Nephron progenitor cell (in vitro differentiated cells): Measurements from ENCODE around the gene TBXAS1.

Source experiments
- DNase-seq: peaks from one replicate; pipeline ENCODE4 v3.0.0; 2021
- H3K27ac Mint-ChIP-seq: 2 replicates; pipeline ENCODE4 v1.8.0; 2021; ENCODE audit warnings: mild to moderate bottlenecking, moderate library complexity, mixed read lengths
- H3K27me3 Mint-ChIP-seq: 2 replicates; pipeline ENCODE4 v1.8.0; 2021; ENCODE audit warnings: mild to moderate bottlenecking, low read depth, mixed read lengths; ENCODE audit not compliant: poor library complexity
- H3K36me3 Mint-ChIP-seq: 2 replicates; pipeline ENCODE4 v1.8.0; 2021; ENCODE audit warnings: low read depth, mixed read lengths
- H3K4me1 Mint-ChIP-seq: 2 replicates; pipeline ENCODE4 v1.8.0; 2021; ENCODE audit warnings: mixed read lengths
- H3K4me3 Mint-ChIP-seq: 2 replicates; pipeline ENCODE4 v1.8.0; 2021; ENCODE audit warnings: mild to moderate bottlenecking, moderate library complexity, mixed read lengths
- H3K9me3 Mint-ChIP-seq: 2 replicates; pipeline ENCODE4 v1.8.0; 2021; ENCODE audit warnings: mild to moderate bottlenecking, moderate library complexity, mixed read lengths
- TF ChIP-seq, protein P1 (sequence below): fragments of 200-600 bp; sonication (generic); IDR thresholded peaks from 2 replicates; pipeline ENCODE4 v1.5.0; 2021; ENCODE audit warnings: antibody characterized with exemption

The TBXAS1 gene

DNA sequence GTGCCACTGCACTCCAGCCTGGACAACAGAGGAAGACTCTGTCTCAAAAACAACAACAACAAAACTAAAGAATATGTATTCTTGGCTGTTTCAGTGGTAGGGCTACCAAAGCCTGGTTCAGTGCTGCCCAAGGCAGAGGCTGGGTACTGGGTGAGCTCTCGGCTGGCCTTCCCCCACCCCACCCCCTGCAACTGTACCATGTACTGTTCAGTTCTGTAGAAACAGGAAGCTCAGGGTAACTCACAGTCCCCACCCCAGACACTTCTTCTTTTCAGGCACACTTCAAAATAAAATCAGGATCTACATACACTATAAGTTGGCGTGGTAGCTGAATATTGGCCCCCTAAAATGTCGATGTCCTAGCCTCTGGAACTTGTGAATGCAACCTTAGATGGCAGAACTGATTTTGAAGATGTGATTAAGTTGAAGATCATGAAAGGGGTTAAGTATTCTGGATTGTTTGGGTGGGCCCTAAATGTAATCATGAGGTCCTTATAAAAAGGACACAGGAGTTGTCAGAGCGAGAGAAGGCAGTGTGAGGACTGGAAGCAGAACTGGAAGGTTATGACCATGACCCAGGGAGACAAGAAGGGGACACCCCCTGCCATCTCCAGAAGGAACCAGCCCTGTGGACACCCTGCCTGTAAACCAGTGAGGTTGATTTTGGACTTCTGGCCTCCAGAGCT is 31.2 kb downstream of the TBXAS1 start:
- TF ChIP-seq, protein P1, sequence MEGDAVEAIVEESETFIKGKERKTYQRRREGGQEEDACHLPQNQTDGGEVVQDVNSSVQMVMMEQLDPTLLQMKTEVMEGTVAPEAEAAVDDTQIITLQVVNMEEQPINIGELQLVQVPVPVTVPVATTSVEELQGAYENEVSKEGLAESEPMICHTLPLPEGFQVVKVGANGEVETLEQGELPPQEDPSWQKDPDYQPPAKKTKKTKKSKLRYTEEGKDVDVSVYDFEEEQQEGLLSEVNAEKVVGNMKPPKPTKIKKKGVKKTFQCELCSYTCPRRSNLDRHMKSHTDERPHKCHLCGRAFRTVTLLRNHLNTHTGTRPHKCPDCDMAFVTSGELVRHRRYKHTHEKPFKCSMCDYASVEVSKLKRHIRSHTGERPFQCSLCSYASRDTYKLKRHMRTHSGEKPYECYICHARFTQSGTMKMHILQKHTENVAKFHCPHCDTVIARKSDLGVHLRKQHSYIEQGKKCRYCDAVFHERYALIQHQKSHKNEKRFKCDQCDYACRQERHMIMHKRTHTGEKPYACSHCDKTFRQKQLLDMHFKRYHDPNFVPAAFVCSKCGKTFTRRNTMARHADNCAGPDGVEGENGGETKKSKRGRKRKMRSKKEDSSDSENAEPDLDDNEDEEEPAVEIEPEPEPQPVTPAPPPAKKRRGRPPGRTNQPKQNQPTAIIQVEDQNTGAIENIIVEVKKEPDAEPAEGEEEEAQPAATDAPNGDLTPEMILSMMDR, result no peak
- Mint-ChIP-seq H3K4me3 (no peak overlapping the region), H3K27ac (no peak overlapping the region), H3K36me3 (peaks cover 5% of the 10 kb centered on the region), H3K4me1 (peaks cover 3% of the 10 kb centered on the region), H3K9me3 (peaks cover 18% of the 10 kb centered on the region), H3K27me3 (peaks cover 10% of the 10 kb centered on the region)
- DNase-seq, result no peak

DNA sequence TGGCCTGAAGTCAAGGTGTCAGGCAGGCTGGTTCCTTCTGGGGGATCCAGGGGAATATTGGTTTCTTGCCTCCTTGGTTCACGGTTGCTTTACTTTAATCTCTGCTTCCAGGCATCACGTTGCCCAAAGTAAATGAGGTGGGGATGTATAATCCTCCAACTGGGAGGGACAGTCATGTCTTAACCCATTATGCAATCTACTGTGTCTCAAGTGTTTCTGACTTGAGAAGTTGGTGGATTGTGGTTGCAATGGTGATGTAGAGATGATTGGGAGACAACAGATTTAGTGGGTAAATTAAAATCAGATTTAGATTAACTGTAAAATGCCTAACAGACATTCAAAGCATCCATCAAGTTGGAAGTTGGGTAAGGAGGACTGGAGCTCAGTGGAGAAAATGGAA is 32.7 kb downstream of the TBXAS1 start:
- H3K9me3 Mint-ChIP-seq, result peaks cover 25% of the 10 kb centered on the region
- H3K36me3 Mint-ChIP-seq, result peaks cover 5% of the 10 kb centered on the region
- no peak overlapping the region for H3K27ac Mint-ChIP-seq
- H3K4me1 Mint-ChIP-seq, result no peaks in the 10 kb centered on the region
- TF ChIP-seq, protein P1, result no peak
- no peak for DNase-seq
- H3K27me3 Mint-ChIP-seq, result peaks cover 10% of the 10 kb centered on the region
- no peak overlapping the region for H3K4me3 Mint-ChIP-seq

DNA sequence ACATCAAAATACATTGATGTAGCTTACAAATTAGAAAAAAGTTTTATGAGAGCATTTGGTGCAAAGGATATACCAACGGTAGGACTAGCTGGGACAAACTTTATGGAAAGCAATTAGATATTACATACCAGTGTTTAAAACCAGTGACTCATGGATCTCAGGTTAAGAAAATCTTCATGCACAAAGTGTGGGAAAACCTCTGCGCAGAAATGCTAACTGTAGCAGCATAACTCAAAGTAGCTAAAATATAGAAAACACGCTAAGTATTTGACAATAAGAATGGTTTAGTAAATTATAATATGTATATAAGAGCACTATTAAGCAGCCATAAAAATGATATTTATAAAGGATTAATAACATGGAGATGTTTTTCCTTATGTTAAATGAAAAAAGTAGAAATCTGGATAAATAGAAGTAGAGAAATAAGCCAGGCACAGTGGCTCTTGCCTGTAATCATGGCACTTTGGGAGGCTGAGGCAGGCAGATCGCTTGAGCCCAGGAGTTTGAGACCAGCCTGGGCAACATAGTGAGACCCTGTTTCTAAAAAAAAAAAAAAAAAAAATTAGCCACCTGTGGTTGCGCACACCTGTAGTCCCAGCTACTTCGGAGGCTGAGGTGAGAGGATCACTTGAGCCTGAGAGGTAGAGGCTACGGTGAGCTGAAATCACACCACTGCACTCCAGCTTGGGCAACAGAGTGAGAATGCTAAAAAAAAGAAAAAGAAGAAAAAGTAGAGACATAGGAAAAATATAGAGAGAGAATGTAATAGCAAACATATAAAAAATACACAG is 37.2 kb downstream of the TBXAS1 start:
- Mint-ChIP-seq H3K4me3 (no peak overlapping the region), H3K27ac (no peak overlapping the region), H3K27me3 (peaks cover 7% of the 10 kb centered on the region), H3K36me3 (peaks cover 5% of the 10 kb centered on the region), H3K9me3 (peaks cover 28% of the 10 kb centered on the region), H3K4me1 (peaks cover 3% of the 10 kb centered on the region)
- no peak for DNase-seq
- TF ChIP-seq, protein P1, result no peak

GRCh38 chr7:139867847-139868246 is 38.8 kb downstream of the TBXAS1 start:
- TF ChIP-seq, protein P1, result no peak
- Mint-ChIP-seq H3K4me1 (peaks cover 11% of the 10 kb centered on the region), H3K27ac (no peak overlapping the region), H3K4me3 (no peak overlapping the region), H3K27me3 (peaks cover 7% of the 10 kb centered on the region), H3K9me3 (peaks cover 28% of the 10 kb centered on the region), H3K36me3 (peaks cover 5% of the 10 kb centered on the region)
- no peak for DNase-seq

DNA sequence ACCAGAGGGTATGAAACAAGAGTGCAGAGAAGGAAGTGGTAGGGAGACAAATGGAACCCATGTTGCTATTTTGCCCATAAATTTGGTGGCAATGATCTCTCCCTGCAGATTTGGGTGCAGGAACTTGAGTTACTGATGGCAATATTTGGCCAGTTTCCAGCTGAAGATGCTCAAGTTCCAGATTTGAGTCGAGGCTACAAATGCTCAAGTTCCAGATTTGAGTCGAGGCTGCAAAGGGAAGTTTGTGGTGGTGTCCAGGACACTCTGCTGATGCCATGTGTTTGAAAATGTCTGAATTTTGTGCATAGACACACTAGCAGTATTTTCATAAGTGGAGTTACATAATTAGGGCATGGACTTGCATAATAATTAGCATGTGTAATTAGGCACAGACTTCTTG is 40.8 kb downstream of the TBXAS1 start:
- Mint-ChIP-seq H3K9me3 (peaks cover 13% of the 10 kb centered on the region), H3K36me3 (no peaks in the 10 kb centered on the region), H3K4me3 (no peak overlapping the region), H3K4me1 (peaks cover 11% of the 10 kb centered on the region), H3K27me3 (peaks cover 2% of the 10 kb centered on the region), H3K27ac (no peak overlapping the region)
- TF ChIP-seq, protein P1, result no peak
- no peak for DNase-seq
